Right hindlimb (tissue), 1 donor: Measurements from ENCODE around the gene TEDDM1.
"Not testable (repeated sequence)": the region's sequence is repeated elsewhere in the genome, so short reads cannot be mapped to it uniquely, and the experiment has no call there.

ENCODE experiments used
- DNase-seq: peaks from one replicate; pipeline ENCODE4 v3.0.0-alpha.2; 2018

Gene TEDDM1

GRCh38 chr1:182405578-182405977, 5.1 kb upstream of the TEDDM1 start:
- DNase-seq, result no peak

- no peak for DNase-seq
Observed at GRCh38 chr1:182404781-182405180, 4.3 kb upstream of the TEDDM1 start.

- DNase-seq, result no peak
Observed at GRCh38 chr1:182397653-182398393, 2.6 kb downstream of the TEDDM1 start.

- DNase-seq, result no peak
Observed at GRCh38 chr1:182395906-182396305, 4.6 kb downstream of the TEDDM1 start.

GRCh38 chr1:182394055-182394775, 6.3 kb downstream of the TEDDM1 start:
- DNase-seq, result no peak

- no peak for DNase-seq
Observed at GRCh38 chr1:182392050-182393028, 8.1 kb downstream of the TEDDM1 start.

- DNase-seq, result peak; percentile 97
Observed at GRCh38 chr1:182391362-182392049, 9.0 kb downstream of the TEDDM1 start, which contains the start of gene GLUL. Gene GLUL, minus strand, starts transcription at chr1:182391790. Its CDS starts 3,053 bp downstream, at chr1:182388737.

- DNase-seq, result no peak
Observed at GRCh38 chr1:182391028-182391361, 9.5 kb downstream of the TEDDM1 start.

GRCh38 chr1:182389619-182390047, 10.8 kb downstream of the TEDDM1 start:
- no peak for DNase-seq

GRCh38 chr1:182388392-182389134, 11.9 kb downstream of the TEDDM1 start:
- DNase-seq, result no peak

GRCh38 chr1:182387566-182387965, 12.9 kb downstream of the TEDDM1 start:
- no peak for DNase-seq

- no peak for DNase-seq
Observed at GRCh38 chr1:182386980-182387379, 13.5 kb downstream of the TEDDM1 start.

- no peak for DNase-seq
Observed at GRCh38 chr1:182385885-182386853, 14.3 kb downstream of the TEDDM1 start.

- DNase-seq, result no peak
Observed at GRCh38 chr1:182384387-182384960, 16.0 kb downstream of the TEDDM1 start.

- DNase-seq, result no peak
Observed at GRCh38 chr1:182383934-182384333, 16.5 kb downstream of the TEDDM1 start.

- no peak for DNase-seq
Observed at GRCh38 chr1:182383037-182383661, 17.3 kb downstream of the TEDDM1 start.

- DNase-seq, result no peak
Observed at GRCh38 chr1:182381962-182382819, 18.3 kb downstream of the TEDDM1 start.

GRCh38 chr1:182380199-182380598, 20.3 kb downstream of the TEDDM1 start:
- DNase-seq, result no peak

GRCh38 chr1:182379781-182380180, 20.7 kb downstream of the TEDDM1 start:
- not testable (repeated sequence) for DNase-seq
